K562 (cell line): Measurements from ENCODE around the gene AIF1. TPM values are rescaled to one million over a fixed set of nuclear protein-coding genes. Genes with fewer than 3 reads are reported as not detected.

Experiments used
- CCNT2 ChIP-seq: IDR thresholded peaks from 2 replicates; pipeline ENCODE4 v1.6.1; 2011; ENCODE audit warnings: borderline replicate concordance, low read depth, mild to moderate bottlenecking, moderate library complexity, mixed read lengths, low read length; ENCODE audit not compliant: insufficient read length; ENCODE audit errors: extremely low read depth
- MXI1 ChIP-seq: IDR thresholded peaks from 2 replicates; pipeline ENCODE4 v1.6.1; 2011; ENCODE audit warnings: low read depth, mild to moderate bottlenecking, improper control_type of control experiment, low read length
- PTTG1 ChIP-seq: fragments of 450-650 bp; IDR thresholded peaks from 2 replicates; pipeline ENCODE4 v1.6.1; 2016; ENCODE audit warnings: low read depth, mild to moderate bottlenecking, missing genetic modification characterization, missing compliant biosample characterization
- SMAD3 ChIP-seq: fragments of 450-650 bp; formaldehyde crosslinking; conservative IDR thresholded peaks from 2 replicates; pipeline ENCODE4 v1.4.0; 2020; ENCODE audit warnings: mild to moderate bottlenecking
- SREBF1 ChIP-seq: fragments of 150-350 bp; IDR thresholded peaks from 2 replicates; pipeline ENCODE4 v1.6.1; 2014; ENCODE audit warnings: antibody characterized with exemption, low read depth, low read length, borderline replicate concordance
- ZNF696 ChIP-seq: fragments of 250-450 bp; sonication (Bioruptor Pico); conservative IDR thresholded peaks from 2 replicates; pipeline ENCODE4 v1.4.0; 2020; ENCODE audit warnings: mild to moderate bottlenecking, moderate library complexity
- polyA plus RNA-seq, 8 experiments: library from polyadenylated mRNA; depleted of rRNA in 4 of 8; stranded (reverse) in 5 of 8; unstranded in 3 of 8; fragments of >200 nt; fragmentation: Nextera tagmentation in 2 of 8; fragmentation: Illumina TruSeq in 1 of 8; extraction: Ambion mirVana in 2 of 8; extraction: Trizol in 1 of 8; gene quantifications; 2 replicates each; pipeline versions ENCODE4 v1.2.1 to v1.2.3, GENCODE V29; 2011 to 2014; ENCODE audit warnings: inconsistent platforms in 1 of 8, missing spikeins in 1 of 8
- total RNA-seq, 7 experiments: library from RNA; depleted of rRNA in 6 of 7; stranded (reverse); fragments of >200 nt in 6 of 7; fragmentation: Illumina TruSeq in 2 of 7; extraction: Trizol in 2 of 7; gene quantifications; 2 replicates each; pipeline versions ENCODE4 v1.2.1 to v1.2.3, GENCODE V29; 2011 to 2021; ENCODE audit warnings: low replicate concordance in 1 of 7
- TF ChIP-seq, protein P1 (sequence below): sonication (generic); formaldehyde crosslinking; IDR thresholded peaks from 2 replicates; pipeline ENCODE4 v1.9.0; 2022; ENCODE audit warnings: mild to moderate bottlenecking, missing genetic modification reagents
- TF ChIP-seq, protein P2 (sequence below): sonication (generic); formaldehyde crosslinking; IDR thresholded peaks from 2 replicates; pipeline ENCODE4 v1.8.0; 2023; ENCODE audit warnings: missing genetic modification reagents, mild to moderate bottlenecking, borderline replicate concordance
- TF ChIP-seq, protein P3 (sequence below): fragments of 450-650 bp; IDR thresholded peaks from 2 replicates; pipeline ENCODE4 v1.6.1; 2017; ENCODE audit warnings: antibody characterized with exemption, mild to moderate bottlenecking
- TF ChIP-seq, protein P4 (sequence below): fragments of 250-450 bp; sonication (Bioruptor Pico); IDR thresholded peaks from 2 replicates; pipeline ENCODE4 v1.9.0; 2021; ENCODE audit warnings: mild to moderate bottlenecking
- TF ChIP-seq, protein P5 (sequence below): fragments of 250-450 bp; sonication (Bioruptor Pico); IDR thresholded peaks from 2 replicates; pipeline ENCODE4 v1.4.0; 2020; ENCODE audit warnings: mild to moderate bottlenecking, moderate library complexity, borderline replicate concordance

The AIF1 gene
- total and polyA plus RNA-seq, 9 of the 15 experiments (the other 6 are each of a cell fraction or from before 2014, with no cell fraction given): 9.4 to 33.4 (median 19.4) TPM

DNA sequence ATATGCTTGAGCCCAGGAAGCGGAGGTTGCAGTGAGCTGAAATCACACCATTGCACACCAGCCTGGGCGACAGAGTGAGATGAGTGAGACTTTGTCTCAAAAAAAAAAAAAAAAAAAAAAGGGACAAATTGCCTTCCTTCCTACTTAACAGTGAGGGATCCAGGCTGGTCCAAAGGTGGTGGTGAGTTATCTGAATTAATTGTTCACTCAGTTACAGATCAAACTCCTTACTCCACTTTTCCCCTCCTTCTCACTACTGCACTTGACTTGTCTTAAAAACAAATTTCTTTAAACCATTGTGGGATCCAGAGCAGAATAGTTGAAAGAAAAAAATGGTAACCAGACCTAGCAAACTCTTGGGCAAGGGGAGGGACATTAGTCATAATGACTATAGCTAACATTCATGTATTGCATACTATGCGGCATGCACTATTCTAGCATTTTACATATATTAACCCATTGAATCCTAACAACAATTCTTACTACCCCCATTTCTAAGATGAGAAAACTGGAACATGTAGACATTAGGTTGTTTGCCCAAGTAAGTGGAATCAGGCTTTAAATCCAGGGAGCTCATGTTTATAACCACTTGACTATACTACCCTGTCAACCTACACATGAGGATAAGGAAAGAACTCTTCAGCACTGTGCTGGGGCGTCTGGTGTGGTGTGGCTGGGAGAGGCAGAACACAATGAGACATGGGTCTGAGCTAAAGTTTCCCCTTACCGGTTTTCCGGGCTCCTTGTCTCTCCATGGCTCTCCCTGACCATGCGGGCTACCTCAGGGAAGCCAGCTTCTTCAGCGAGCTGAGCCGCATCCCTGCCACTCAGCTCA lies 48.3 kb downstream of the AIF1 start (continued):
- TF ChIP-seq, protein P1, sequence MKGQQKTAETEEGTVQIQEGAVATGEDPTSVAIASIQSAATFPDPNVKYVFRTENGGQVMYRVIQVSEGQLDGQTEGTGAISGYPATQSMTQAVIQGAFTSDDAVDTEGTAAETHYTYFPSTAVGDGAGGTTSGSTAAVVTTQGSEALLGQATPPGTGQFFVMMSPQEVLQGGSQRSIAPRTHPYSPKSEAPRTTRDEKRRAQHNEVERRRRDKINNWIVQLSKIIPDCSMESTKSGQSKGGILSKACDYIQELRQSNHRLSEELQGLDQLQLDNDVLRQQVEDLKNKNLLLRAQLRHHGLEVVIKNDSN: no peak
- TF ChIP-seq MXI1 (0 out of 2 replicates have a peak, but pooled peaks have one; percentile 40), PTTG1 (tag) (no peak), SMAD3 (CRISPR knock-in tag) (no peak), ZNF696 (CRISPR knock-in tag) (0 out of 2 replicates have a peak, but pooled peaks have one; percentile 52), SREBF1 (no peak), CCNT2 (no peak)
- TF ChIP-seq, protein P2, sequence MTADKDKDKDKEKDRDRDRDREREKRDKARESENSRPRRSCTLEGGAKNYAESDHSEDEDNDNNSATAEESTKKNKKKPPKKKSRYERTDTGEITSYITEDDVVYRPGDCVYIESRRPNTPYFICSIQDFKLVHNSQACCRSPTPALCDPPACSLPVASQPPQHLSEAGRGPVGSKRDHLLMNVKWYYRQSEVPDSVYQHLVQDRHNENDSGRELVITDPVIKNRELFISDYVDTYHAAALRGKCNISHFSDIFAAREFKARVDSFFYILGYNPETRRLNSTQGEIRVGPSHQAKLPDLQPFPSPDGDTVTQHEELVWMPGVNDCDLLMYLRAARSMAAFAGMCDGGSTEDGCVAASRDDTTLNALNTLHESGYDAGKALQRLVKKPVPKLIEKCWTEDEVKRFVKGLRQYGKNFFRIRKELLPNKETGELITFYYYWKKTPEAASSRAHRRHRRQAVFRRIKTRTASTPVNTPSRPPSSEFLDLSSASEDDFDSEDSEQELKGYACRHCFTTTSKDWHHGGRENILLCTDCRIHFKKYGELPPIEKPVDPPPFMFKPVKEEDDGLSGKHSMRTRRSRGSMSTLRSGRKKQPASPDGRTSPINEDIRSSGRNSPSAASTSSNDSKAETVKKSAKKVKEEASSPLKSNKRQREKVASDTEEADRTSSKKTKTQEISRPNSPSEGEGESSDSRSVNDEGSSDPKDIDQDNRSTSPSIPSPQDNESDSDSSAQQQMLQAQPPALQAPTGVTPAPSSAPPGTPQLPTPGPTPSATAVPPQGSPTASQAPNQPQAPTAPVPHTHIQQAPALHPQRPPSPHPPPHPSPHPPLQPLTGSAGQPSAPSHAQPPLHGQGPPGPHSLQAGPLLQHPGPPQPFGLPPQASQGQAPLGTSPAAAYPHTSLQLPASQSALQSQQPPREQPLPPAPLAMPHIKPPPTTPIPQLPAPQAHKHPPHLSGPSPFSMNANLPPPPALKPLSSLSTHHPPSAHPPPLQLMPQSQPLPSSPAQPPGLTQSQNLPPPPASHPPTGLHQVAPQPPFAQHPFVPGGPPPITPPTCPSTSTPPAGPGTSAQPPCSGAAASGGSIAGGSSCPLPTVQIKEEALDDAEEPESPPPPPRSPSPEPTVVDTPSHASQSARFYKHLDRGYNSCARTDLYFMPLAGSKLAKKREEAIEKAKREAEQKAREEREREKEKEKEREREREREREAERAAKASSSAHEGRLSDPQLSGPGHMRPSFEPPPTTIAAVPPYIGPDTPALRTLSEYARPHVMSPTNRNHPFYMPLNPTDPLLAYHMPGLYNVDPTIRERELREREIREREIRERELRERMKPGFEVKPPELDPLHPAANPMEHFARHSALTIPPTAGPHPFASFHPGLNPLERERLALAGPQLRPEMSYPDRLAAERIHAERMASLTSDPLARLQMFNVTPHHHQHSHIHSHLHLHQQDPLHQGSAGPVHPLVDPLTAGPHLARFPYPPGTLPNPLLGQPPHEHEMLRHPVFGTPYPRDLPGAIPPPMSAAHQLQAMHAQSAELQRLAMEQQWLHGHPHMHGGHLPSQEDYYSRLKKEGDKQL (CRISPR knock-in tag): peak; percentile 85; the same call in 1 of the 2 replicates
- TF ChIP-seq, protein P3, sequence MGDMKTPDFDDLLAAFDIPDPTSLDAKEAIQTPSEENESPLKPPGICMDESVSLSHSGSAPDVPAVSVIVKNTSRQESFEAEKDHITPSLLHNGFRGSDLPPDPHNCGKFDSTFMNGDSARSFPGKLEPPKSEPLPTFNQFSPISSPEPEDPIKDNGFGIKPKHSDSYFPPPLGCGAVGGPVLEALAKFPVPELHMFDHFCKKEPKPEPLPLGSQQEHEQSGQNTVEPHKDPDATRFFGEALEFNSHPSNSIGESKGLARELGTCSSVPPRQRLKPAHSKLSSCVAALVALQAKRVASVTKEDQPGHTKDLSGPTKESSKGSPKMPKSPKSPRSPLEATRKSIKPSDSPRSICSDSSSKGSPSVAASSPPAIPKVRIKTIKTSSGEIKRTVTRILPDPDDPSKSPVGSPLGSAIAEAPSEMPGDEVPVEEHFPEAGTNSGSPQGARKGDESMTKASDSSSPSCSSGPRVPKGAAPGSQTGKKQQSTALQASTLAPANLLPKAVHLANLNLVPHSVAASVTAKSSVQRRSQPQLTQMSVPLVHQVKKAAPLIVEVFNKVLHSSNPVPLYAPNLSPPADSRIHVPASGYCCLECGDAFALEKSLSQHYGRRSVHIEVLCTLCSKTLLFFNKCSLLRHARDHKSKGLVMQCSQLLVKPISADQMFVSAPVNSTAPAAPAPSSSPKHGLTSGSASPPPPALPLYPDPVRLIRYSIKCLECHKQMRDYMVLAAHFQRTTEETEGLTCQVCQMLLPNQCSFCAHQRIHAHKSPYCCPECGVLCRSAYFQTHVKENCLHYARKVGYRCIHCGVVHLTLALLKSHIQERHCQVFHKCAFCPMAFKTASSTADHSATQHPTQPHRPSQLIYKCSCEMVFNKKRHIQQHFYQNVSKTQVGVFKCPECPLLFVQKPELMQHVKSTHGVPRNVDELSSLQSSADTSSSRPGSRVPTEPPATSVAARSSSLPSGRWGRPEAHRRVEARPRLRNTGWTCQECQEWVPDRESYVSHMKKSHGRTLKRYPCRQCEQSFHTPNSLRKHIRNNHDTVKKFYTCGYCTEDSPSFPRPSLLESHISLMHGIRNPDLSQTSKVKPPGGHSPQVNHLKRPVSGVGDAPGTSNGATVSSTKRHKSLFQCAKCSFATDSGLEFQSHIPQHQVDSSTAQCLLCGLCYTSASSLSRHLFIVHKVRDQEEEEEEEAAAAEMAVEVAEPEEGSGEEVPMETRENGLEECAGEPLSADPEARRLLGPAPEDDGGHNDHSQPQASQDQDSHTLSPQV: no peak
- TF ChIP-seq, protein P4, sequence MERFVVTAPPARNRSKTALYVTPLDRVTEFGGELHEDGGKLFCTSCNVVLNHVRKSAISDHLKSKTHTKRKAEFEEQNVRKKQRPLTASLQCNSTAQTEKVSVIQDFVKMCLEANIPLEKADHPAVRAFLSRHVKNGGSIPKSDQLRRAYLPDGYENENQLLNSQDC: 0 out of 2 replicates have a peak, but pooled peaks have one; percentile 31
- TF ChIP-seq, protein P5, sequence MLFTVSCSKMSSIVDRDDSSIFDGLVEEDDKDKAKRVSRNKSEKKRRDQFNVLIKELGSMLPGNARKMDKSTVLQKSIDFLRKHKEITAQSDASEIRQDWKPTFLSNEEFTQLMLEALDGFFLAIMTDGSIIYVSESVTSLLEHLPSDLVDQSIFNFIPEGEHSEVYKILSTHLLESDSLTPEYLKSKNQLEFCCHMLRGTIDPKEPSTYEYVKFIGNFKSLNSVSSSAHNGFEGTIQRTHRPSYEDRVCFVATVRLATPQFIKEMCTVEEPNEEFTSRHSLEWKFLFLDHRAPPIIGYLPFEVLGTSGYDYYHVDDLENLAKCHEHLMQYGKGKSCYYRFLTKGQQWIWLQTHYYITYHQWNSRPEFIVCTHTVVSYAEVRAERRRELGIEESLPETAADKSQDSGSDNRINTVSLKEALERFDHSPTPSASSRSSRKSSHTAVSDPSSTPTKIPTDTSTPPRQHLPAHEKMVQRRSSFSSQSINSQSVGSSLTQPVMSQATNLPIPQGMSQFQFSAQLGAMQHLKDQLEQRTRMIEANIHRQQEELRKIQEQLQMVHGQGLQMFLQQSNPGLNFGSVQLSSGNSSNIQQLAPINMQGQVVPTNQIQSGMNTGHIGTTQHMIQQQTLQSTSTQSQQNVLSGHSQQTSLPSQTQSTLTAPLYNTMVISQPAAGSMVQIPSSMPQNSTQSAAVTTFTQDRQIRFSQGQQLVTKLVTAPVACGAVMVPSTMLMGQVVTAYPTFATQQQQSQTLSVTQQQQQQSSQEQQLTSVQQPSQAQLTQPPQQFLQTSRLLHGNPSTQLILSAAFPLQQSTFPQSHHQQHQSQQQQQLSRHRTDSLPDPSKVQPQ (CRISPR knock-in tag): no peak
